NOMO-1 treated with dmso at 0.1 percent for 144 hours (cell line): ENCODE results near the gene MRPL28.
"Not testable (repeated sequence)": the region's sequence is repeated elsewhere in the genome, so short reads cannot be mapped to it uniquely, and the experiment has no call there.

Source experiments
- DNase-seq: peaks from one replicate; lab custom pipeline; 2025; ENCODE audit not compliant: unreplicated experiment; lab: John Stamatoyannopoulos, UW

MRPL28 gene

DNA sequence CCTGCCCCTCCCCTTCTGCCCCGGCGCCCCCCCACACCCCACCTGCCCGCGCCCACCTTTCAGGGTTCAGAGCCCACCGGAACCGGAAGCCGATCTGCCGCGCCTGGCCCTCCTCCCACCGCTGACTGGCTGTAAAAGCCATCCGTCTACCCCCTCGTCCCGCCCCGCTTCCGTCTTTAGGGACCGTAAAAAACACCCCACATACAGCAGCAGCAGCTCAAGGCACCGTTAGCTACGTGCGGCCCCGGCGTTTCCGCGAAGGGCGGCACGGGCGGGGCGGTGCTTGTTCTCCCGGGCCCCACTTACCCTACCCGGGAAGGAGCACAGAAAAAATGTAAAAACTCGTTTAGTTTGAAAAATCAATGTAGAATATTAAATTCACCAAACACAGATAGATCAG, at the start of gene MRPL28:
Gene MRPL28 (minus strand): TSS at position 96 of the 400 bp plus-strand sequence. CDS start 320 bp downstream, outside the sequence.
- peak; percentile 95 for DNase-seq

DNA sequence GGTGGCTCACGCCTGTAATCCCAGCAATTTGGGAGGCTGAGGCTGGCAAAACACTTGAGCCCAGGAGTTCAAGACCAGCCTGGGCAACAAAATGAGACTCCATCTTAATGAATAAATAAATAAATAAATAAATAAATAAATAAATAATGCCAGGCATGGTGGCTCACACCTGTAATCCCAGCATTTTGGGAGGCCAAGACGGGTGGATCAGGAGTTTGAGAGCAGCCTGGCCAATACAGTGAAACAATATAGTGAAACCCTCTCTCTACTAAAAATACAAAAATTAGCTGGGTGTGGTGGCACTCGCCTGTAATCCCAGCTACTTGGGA, 44.8 kb upstream of the MRPL28 start:
- not testable (repeated sequence) for DNase-seq

DNA sequence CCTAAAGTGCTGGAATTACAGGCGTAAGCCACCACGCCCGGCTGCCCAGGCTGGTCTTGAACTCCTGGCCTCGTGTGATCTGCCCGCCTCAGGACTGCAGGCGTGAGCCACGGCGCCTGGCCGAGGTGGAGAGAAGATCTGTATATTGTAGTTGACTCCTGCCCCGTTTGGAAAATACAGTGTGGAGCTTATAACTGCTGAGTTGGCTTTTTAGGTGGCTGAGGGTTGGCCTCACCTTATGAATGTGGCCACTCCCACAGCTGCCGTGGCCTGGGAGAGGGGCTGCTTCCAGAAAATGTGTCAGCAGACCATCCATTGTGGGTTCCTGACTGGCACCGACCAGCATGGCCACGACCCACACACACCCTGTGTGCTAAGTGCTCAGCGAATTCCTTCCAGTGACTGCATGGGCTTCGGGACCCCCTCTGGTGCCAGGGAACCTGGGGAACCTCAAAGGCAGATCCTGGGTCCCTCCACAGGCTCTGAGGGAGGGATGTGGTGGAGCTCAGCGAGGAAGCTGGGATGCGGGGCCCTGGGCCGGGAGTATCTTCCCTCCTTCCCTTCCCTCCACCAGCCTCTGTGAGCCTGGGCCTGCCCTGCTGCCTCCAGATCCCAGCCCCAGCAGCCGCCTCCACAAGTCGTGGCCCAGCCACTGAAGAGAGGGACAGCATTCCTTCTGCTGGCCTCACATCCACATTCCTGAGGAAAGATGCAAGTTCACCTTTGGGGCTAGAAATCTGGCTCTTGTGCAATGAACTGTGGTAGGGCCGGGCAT, 44.2 kb upstream of the MRPL28 start:
- DNase-seq, result no peak

DNA sequence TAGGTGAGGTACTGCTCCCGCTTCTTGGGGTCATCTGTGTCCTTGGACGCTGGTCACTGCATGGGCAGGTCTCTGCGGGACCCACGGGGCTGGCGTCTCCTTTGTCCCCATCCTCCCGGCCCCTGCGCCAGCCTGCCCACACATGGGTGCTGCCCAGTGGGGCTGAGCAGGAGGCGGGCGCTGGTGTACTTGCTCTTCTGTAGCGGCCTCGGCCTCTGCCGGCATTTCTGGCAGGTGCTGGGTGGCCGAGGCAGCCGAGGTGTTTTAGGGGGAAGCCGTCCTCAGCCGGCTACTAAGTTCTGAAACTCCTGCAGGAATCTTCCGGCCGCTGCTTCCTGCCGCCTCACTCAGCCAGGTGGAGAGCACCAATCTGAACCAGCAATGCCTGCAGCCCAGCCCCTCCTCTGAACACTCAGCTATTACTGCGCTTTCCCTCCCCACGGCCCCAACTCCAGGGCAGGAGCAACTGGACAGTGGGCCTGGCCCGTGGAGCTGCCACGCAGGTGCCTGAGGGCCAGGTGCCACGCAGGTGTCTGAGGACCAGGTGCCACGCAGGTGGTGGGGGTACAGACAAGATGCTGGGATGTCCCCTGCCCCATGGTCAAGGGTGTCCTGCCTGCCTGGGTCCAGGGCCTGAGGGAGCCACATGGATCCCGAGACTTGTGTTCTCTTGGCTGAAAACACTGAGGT, 41.4 kb upstream of the MRPL28 start:
- DNase-seq, result no peak

DNA sequence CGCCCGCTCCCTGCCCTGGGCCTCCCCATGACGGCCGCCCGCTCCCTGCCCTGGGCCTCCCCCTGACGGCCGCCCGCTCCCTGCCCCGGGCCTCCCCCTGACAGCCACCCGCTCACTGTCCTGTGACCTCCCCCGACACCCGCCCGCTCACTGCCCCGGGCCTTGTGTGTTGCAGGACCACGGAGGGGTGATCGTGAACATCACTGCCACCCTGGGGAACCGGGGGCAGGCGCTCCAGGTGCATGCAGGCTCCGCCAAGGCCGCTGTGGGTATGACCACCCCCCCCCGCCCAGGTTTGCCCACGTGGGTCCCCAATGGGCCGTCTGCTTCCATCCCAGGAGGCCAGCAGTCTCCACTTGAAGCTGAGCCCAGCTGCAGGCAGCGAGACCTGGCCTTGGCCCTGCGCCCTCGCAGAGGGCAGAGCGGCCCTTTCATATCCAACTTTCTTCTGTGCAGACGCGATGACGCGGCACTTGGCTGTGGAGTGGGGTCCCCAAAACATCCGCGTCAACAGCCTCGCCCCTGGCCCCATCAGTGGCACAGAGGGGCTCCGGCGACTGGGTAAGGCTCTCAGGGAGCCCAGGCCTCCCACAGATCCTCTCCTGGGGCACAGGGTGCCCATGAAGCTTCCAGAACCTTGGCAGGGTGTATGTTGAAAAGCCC, 40.3 kb upstream of the MRPL28 start:
- DNase-seq, result no peak

DNA sequence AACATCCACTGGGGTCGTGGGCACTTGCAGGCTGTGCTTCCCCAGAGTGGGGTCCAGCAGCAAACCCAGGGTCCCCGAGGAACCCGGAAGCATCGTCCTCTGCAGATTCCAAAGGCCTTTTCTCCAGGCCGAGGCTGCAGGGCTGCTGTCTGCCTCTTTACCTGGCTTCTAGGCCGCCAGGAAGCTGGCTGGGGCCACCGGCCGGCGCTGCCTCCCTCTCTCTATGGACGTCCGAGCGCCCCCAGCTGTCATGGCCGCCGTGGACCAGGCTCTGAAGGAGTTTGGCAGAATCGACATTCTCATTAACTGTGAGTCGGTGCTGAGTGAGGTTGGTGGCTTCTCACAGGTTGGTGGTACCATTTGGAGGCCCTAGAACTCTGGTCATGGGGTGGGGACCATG, 36.9 kb upstream of the MRPL28 start:
- no peak for DNase-seq

DNA sequence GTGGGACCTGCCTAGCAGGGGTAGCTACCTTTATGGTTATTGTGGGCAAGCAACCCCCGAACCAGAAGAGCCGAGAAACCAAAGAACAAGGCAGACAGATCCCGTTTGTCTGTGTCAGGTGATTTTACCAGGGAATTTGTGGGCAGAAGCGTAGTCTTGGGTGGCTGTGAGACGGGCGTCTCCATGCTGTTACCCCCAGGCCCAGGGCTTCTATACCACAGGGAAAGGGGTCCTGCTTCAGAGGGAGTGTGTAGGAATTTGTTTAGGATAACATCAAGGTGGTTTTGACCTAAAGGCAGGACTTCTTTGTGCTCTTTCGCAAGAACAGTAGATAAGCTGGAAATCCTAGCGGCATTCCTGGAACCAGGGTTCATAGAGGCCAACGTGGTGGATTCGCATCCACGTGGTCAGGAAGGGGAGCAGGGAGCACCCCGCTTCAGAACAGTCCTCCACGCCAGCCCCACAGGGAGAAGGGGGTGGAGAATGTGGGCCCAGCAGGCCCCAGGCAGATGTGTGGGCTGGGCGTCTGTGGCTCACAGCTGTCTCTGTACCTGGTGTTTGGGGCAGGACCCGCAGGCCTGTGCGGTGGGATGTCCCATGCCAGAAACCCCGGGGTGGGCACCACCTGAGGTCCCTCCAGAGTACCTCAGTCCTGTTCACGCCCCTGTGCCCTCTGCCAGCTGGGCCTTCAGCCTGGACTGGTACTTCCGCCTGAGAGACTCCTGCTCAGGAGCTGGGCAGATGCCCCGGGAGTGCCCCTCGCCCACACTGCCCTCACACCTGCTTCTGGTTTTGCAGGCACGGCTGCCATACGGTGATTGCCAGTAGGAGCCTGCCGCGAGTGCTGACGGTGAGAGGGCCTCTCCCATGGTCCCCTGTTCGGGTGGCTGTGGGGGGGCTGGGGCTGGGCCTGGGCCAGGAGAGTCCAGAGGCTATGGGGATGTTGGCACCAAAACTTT, 35.5 kb upstream of the MRPL28 start:
- DNase-seq, result no peak

DNA sequence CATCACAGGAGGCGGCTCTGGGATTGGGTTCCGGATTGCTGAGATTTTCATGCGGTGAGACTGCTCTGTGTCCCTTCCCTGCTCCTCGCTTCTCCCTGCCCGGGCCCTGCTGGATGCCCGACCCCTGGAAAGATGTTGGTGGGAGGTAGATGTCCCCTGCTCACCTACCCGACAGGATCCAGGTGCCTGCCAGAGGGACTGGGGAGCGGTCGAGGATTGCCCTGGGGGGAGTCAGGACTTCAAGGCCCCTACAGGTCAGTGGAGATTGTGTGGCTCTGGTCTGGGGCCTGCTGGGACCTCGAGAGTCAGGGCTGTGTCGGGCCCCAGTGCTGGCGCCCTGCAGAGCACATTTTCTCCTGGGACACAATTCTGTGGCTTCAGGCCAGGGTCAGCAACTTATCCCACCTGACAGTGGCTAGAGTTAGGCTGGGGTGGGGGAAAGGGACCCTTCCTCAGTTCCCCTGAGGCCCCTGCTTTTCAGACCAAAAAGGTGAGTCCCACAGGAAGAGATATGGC, 34.7 kb upstream of the MRPL28 start:
- no peak for DNase-seq

DNA sequence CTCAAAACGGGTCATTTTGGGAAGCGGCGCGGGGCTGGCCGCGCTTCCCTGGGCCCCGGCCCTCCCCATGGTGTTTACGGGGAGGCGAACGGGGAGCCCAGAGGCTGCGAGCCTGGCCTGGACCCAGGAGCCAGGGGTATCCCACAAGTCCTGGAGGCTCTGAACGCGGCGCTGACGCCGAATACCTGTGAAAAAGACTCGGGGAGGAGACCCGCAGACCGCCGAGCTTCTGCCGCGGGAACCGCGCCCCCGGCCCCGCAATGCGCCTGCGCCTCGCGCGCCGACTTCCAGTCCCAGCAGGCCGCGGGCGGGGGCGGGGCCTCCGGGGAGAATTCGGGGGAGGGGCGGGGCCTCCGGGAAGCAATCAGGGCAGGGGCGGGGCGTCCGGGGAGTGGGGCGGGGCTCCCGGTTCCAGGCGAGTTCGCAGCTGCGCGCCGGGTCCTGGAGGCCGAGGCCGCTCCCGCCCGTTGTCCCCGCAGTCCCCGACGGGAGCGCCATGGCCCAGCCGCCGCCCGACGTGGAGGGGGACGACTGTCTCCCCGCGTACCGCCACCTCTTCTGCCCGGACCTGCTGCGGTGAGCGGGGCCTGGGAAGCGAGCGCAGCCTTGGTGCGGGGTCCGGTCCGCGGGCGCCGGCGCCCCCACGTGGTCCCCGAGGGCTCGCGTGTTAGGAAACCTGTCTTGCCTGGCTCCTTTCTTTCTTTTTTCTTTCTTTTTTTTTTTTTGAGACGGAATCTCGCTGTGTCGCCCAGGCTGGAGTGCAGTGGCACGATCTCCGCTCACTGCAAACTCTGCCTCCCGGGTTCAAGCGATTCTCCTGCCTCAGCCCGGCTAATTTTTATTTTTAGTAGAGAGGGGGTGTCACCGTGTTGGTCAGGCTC, 31.4 kb upstream of the MRPL28 start, which contains the start of gene DECR2:
Gene DECR2 (plus strand): TSS at position 418 of the 881 bp plus-strand sequence. CDS start 79 bp downstream, at position 497.
- DNase-seq, result peak; percentile 69

DNA sequence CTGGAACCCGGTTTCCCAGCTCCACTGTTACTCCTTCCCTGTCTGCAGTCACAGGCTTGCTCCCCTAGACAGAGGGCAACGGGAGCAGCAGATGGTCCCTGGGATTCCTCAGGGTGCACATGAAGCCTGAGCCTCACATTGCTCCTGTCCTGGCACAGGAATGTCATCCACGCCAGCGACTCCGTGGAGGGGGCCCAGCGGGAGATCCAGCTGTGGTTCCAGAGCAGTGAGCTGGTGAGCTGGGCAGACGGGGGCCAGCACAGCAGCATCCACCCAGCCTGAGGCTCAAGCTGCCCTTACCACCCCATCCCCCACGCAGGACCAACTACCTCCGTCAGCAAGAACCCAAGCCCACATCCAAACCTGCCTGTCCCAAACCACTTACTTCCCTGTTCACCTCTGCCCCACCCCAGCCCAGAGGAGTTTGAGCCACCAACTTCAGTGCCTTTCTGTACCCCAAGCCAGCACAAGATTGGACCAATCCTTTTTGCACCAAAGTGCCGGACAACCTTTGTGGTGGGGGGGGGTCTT, 29.8 kb upstream of the MRPL28 start:
- DNase-seq, result no peak

DNA sequence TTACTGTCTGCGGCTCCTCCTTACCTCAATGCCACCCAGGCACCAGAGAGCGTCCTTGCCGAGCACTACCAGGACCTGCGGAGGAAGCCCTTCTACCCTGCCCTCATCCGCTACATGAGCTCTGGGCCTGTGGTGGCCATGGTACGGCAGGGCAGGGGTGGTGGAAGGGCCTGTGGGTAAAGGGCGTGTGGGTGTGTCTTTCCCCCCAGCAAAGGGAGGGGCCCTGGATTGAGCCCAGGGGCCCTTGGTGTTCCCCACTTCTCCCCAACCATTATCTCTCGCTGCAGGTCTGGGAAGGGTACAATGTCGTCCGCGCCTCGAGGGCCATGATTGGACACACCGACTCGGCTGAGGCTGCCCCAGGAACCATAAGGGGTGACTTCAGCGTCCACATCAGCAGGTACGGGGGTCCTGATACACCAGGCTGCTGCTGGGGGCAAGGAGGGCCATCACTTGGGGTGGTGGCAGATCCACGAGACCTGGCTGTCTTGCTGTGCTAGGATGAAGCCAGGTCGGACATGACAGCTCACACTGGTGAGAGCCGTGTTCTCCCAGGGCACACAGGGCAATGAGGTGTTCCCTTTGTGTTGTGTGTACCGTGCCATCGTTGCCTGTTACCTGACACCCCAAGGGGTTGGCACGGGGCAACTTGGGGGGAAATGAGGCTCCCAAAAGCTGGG, 29.1 kb upstream of the MRPL28 start:
- no peak for DNase-seq

DNA sequence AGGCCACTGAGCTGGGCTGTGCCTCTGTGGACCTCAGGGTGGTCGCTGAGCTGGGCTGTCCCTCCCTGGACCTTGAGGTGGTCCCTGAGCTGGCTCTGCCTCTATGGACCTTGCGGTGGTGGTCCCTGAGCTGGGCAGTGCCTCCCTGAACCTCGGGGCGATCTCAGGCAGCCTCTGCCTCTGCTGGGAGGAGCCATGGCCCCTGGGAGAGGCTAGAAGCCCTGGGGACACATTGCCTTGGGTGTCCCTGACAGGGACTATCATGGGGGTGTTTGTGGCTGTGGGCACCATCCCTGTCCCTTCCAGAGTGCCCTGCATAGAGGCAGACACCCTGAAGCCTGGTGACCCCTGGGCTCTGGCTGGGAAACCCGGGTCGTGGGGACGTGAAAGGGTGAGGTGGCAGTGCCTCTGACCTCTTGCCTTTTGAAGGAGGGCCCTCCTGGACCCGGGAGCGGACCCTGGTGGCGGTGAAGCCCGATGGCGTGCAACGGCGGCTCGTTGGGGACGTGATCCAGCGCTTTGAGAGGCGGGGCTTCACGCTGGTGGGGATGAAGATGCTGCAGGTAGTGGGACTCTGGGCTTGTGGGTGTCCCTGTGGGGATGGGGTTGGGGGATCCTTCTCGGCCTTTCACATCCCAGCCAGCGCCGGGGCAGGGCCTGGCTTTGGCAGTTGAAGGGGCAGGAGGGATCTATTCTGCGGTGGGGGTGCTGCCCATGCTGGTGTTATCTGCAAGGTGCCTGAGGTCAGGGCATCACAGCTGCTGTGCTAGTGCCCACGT, 28.4 kb upstream of the MRPL28 start:
- DNase-seq, result no peak

DNA sequence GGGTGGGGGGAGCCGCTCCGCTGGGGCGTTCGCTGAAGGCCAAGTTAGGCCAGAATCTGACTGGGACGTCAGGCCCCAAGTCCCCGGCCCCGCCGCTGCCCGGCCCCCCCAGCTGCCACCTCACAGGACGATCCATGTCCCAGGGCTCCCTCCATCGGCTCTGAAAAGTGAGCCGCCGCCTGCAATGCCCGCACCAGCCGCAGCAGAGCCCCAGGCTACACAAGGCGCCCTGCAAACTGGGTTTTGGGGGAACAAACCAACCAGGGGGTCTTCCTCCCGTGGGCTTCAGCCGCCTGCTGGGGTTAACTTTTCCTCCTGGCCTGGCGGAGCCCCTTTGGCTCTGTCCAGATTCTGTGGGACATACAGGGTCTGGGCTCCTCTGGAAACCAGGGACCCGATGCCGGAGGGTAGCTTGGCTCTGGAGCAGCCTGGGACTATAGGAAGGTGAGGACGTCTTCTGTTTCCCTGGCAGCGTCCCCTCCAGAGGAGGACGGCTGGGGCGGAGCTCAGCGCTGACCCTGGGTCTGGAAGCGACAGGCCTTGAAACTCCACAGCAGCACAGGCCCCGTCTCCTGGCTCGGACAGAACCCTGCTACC, 27.5 kb upstream of the MRPL28 start:
- DNase-seq, result peak; percentile 45

DNA sequence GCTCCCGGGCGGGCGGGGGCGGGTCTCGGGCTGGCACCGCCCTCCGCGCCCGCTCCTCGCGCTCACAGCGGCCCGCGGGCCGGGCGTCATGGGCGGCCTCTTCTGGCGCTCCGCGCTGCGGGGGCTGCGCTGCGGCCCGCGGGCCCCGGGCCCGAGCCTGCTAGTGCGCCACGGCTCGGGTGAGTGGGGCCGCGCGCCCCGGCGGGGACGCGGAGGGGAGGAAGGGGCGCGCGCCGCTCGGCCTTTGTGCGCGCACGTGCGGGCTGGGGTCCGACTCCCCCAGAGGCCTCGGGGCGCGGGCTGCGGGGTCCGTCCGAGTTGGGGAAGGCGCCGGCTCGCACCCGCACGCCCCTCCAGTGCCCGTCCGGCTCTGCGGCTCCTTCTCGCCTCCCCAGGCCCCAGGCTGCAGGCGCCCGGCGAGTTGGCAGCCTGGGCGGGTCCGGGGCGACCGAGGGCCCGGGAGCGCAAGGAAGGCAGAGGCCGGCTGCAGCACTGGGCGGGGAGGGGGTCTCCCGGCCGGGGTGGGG, 26.9 kb upstream of the MRPL28 start, which contains the start of gene NME4:
Gene NME4 (plus strand): TSS at position 65 of the 527 bp plus-strand sequence. CDS start 24 bp downstream, at position 89.
- no peak for DNase-seq

DNA sequence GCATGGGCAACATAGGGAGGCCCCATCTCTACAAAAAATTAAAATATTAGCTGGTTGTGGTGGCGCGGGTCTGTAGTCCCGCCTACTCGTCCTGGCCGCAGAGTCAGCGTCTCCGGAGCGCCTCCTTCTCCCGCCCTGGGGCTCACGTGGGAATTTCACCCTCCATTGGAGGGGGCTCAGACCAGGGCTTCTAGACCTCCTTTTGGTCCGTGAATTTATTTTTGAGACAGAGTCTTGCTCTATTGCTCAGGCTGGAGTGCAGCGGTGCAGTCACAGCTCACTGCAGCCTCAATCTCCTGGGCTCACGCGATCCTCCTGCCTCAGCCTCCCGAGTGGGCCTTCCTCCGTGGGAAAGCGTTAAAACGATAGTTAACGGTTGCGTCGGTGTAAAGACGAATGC, 26.3 kb upstream of the MRPL28 start:
- DNase-seq, result peak; percentile 6

DNA sequence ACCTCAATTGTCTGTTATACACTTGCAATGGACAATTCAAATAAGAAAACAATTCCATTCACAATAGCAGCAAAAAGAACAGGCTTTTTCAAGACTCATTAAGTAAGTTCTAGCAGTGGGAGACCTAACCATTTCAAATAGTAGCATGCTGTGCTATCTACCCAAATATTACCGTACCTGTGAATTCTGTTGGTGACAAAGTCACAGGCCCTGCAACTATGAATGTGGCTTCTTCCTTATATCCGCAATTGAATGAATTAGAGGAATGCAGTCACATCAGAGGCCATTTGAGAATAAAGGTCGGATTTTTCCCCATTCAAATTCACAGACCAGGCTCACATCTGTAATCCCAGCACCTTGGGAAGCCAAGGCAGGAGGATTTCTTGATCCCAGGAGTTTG, 25.9 kb upstream of the MRPL28 start:
- DNase-seq, result no peak

DNA sequence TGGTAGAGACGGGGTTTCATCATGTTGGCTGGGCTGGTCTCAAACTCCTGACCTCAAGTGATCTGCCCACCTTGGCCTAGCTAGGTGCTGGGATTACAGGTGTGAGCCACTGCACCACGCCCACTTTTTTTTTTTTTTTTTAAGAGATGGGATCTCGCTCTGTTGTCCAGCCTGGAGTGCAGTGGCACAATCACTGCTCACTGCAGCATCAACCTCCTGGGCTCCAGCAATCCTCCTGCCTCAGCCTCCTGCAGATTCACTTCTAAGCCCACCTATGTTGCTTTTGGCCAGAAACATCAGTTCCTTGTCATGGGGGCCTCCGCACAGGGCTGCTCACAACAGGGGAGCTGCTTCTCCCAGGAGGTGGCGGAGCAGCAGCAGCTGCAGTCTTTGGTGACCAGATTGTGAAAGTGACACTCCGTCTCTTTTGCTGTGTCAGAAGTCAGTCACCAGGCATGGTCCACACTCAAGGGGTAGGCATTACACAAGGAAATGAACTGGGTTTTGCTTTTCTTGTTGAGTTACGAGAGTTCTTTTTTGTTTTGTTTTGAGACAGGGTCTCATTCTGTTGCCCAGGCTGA, 22.2 kb upstream of the MRPL28 start:
- no peak for DNase-seq
